Bladder microvascular endothelial cell (primary cell): Measurements from ENCODE around the gene TMEM150A. TPM values are rescaled to one million over a fixed set of nuclear protein-coding genes. Genes with fewer than 3 reads are reported as not detected.

Source experiments
- total RNA-seq: library from RNA; depleted of rRNA; stranded (reverse); fragments of >200 nt; gene quantifications from 2 replicates; pipeline ENCODE4 v1.2.3, GENCODE V29; 2014

The TMEM150A gene
- 2.4 and 9.8 TPM in 2 replicates for total RNA-seq

GRCh38 chr2:85602476-85603234 lies at the start of gene TMEM150A:
TSS of gene TMEM150A (minus strand) at chr2:85602698. CDS start at chr2:85601948, 750 bp downstream.

GRCh38 chr2:85611705-85612587 lies 9.4 kb upstream of the TMEM150A start, which contains the start of gene C2orf68:
TSS of gene C2orf68 (minus strand) at chr2:85612066. CDS start at chr2:85611984, 82 bp downstream.

GRCh38 chr2:85595301-85596025 lies 7.0 kb downstream of the TMEM150A start, which contains the start of gene RNF181:
TSS of gene RNF181 (plus strand) at chr2:85595745. CDS start at chr2:85595764, 19 bp downstream.

GRCh38 chr2:85584354-85584856 lies 18.1 kb downstream of the TMEM150A start, which contains the start of gene VAMP5:
TSS of gene VAMP5 (plus strand) at chr2:85584431. CDS start at chr2:85584491, 60 bp downstream.

GRCh38 chr2:85577386-85578242 lies 24.9 kb downstream of the TMEM150A start, which contains the start of gene VAMP8:
TSS of gene VAMP8 (plus strand) at chr2:85577586. CDS start at chr2:85577647, 61 bp downstream.

GRCh38 chr2:85561280-85562212 lies 41.0 kb downstream of the TMEM150A start, which contains the start of gene GGCX:
TSS of gene GGCX (minus strand) at chr2:85561493. CDS start at chr2:85561428, 65 bp downstream.

Other genes starting within 250 kb of the TMEM150A start
- gene RETSAT, start 248.2 kb downstream of the TMEM150A start, total RNA-seq, result 51.2 and 74.9 TPM in 2 replicates
- gene ELMOD3, start 247.9 kb downstream of the TMEM150A start, total RNA-seq, result 9.7 and 16.4 TPM in 2 replicates
- 28.0 and 102 TPM in 2 replicates for gene CAPG, start 192.3 kb downstream of the TMEM150A start, total RNA-seq
- gene SH2D6, start 184.0 kb downstream of the TMEM150A start, total RNA-seq, result 0.16 and 0.19 TPM in 2 replicates
- 37.7 and 139 TPM in 2 replicates for gene MAT2A, start 63.5 kb downstream of the TMEM150A start, total RNA-seq
- 21.2 and 57.1 TPM in 2 replicates for gene GGCX, start 41.2 kb downstream of the TMEM150A start, total RNA-seq
- 6.2 and 10.1 TPM in 2 replicates for gene VAMP8, start 25.1 kb downstream of the TMEM150A start, total RNA-seq
- 85.5 and 129 TPM in 2 replicates for gene VAMP5, start 18.3 kb downstream of the TMEM150A start, total RNA-seq
- gene RNF181, start 7.0 kb downstream of the TMEM150A start, total RNA-seq, result 174 and 204 TPM in 2 replicates
- gene C2orf68, start 9.4 kb upstream of the TMEM150A start, total RNA-seq, result 14.2 and 17.4 TPM in 2 replicates
- gene USP39, start 13.5 kb upstream of the TMEM150A start, total RNA-seq, result 32.4 and 38.7 TPM in 2 replicates
- not detected in 2 replicates for gene SFTPB, start 65.5 kb upstream of the TMEM150A start, total RNA-seq
- gene GNLY, start 91.7 kb upstream of the TMEM150A start, total RNA-seq, result not detected in 2 replicates
- 25.1 and 31.7 TPM in 2 replicates for gene ATOH8, start 151.3 kb upstream of the TMEM150A start, total RNA-seq